Esophagus (tissue), 2 donors: ENCODE results near the gene MMP1. TPM values are rescaled to one million over a fixed set of nuclear protein-coding genes. Genes with fewer than 3 reads are reported as not detected.

Experiments
- H3K27ac ChIP-seq, 2 donors: one replicate each; pipeline ENCODE4 v1.5.1; 2013; ENCODE audit warnings: low read depth in 2 of 2, mild to moderate bottlenecking in 2 of 2, inconsistent platforms in 1 of 2, low read length in 1 of 2, moderate library complexity in 1 of 2
- H3K27me3 ChIP-seq, 2 donors: one replicate each; pipeline ENCODE4 v1.6.1; 2013; ENCODE audit warnings: low read length in 2 of 2, control low read depth in 1 of 2, mild to moderate bottlenecking in 1 of 2; ENCODE audit not compliant: insufficient read depth in 2 of 2, control insufficient read depth in 1 of 2
- H3K36me3 ChIP-seq, 2 donors: one replicate each; pipeline ENCODE4 v1.6.1; 2013; ENCODE audit warnings: low read length in 1 of 2; ENCODE audit not compliant: control insufficient read depth in 2 of 2, insufficient read depth in 2 of 2
- H3K4me1 ChIP-seq, 2 donors: one replicate each; pipeline ENCODE4 v1.6.1; 2013; ENCODE audit warnings: low read length in 1 of 2; ENCODE audit not compliant: control insufficient read depth in 2 of 2, insufficient read depth in 2 of 2
- H3K4me3 ChIP-seq, 2 donors: one replicate each; pipeline ENCODE4 v1.5.1; 2013; ENCODE audit warnings: low read length in 2 of 2, mild to moderate bottlenecking in 2 of 2, low read depth in 1 of 2, moderate library complexity in 1 of 2
- H3K9me3 ChIP-seq, 2 donors: one replicate each; pipeline ENCODE4 v1.6.1; 2013; ENCODE audit warnings: mild to moderate bottlenecking in 2 of 2, low read depth in 1 of 2, low read length in 1 of 2, moderate library complexity in 1 of 2; ENCODE audit not compliant: control insufficient read depth in 2 of 2, insufficient read depth in 1 of 2
- WGBS, 2 donors: extraction: QIAGEN DNeasy Blood & Tissue Kit; methylation state at CpG; one replicate each; pipeline ENCODE4 v1.1.7; 2013; 5-methylcytosine and 5-hydroxymethylcytosine counted together
- polyA plus RNA-seq, 2 donors: library from polyadenylated mRNA; stranded (reverse); fragments of 200-250 nt; gene quantifications; one replicate each; pipeline ENCODE4 v1.2.3, GENCODE V29; 2013
- donor health status: healthy with polysubstance abuse.
- donor health status: Bipolar disorder and iron deficiency.

Gene MMP1
- polyA plus RNA-seq, 2 donors = 0.24 to 1.3 TPM

GRCh38 chr11:102831489-102832440 lies 33.8 kb upstream of the MMP1 start:
- Histone ChIP-seq H3K9me3 (no peaks in the 10 kb centered on the region), H3K36me3 (no peaks in the 10 kb centered on the region), H3K4me3 (no peak overlapping the region), H3K27ac (no peak overlapping the region), H3K4me1 (no peaks in the 10 kb centered on the region), H3K27me3 (no peaks in the 10 kb centered on the region)
- WGBS, 2 donors = 48 to 58% methylated on average over 38 of the region's 38 CpGs

- no peak overlapping the region for H3K4me3 ChIP-seq
- no peaks in the 10 kb centered on the region for H3K4me1 ChIP-seq
- WGBS, 2 donors = 64 to 72% methylated on average over 2 of the region's 2 CpGs
- H3K36me3 ChIP-seq = no peaks in the 10 kb centered on the region
- H3K27ac ChIP-seq = no peak overlapping the region
- H3K9me3 ChIP-seq = no peaks in the 10 kb centered on the region
- H3K27me3 ChIP-seq = no peaks in the 10 kb centered on the region
These were observed 33.1 kb upstream of the MMP1 start for GRCh38 chr11:102831128-102831488.

- no peak overlapping the region for H3K4me3 ChIP-seq
- no peaks in the 10 kb centered on the region for H3K4me1 ChIP-seq
- H3K9me3 ChIP-seq = no peaks in the 10 kb centered on the region
- no peaks in the 10 kb centered on the region for H3K27me3 ChIP-seq
- no peak overlapping the region for H3K27ac ChIP-seq
- 59 to 60% methylated on average over 5 of the region's 5 CpGs for WGBS, 2 donors
- H3K36me3 ChIP-seq = no peaks in the 10 kb centered on the region
These were observed 32.2 kb upstream of the MMP1 start for GRCh38 chr11:102830001-102830727.

GRCh38 chr11:102829316-102830000 lies 31.5 kb upstream of the MMP1 start:
- Histone ChIP-seq H3K36me3 (no peaks in the 10 kb centered on the region), H3K27ac (no peak overlapping the region), H3K4me3 (no peak overlapping the region), H3K4me1 (no peaks in the 10 kb centered on the region), H3K27me3 (no peaks in the 10 kb centered on the region), H3K9me3 (no peaks in the 10 kb centered on the region)
- WGBS, 2 donors = 43 to 54% methylated on average over 6 of the region's 6 CpGs

- Histone ChIP-seq H3K27ac (no peak overlapping the region), H3K9me3 (no peaks in the 10 kb centered on the region), H3K4me3 (no peak overlapping the region), H3K4me1 (no peaks in the 10 kb centered on the region), H3K36me3 (no peaks in the 10 kb centered on the region), H3K27me3 (no peaks in the 10 kb centered on the region)
- WGBS, 2 donors = 100% methylated on average over 1 of the region's 1 CpG
These were observed 26.6 kb upstream of the MMP1 start for GRCh38 chr11:102824556-102824955.

- WGBS, 2 donors = 71 to 72% methylated on average over 6 of the region's 6 CpGs
- Histone ChIP-seq H3K27me3 (no peaks in the 10 kb centered on the region), H3K36me3 (no peaks in the 10 kb centered on the region), H3K9me3 (no peaks in the 10 kb centered on the region), H3K27ac (no peak overlapping the region), H3K4me1 (no peaks in the 10 kb centered on the region), H3K4me3 (no peak overlapping the region)
These were observed 21.5 kb upstream of the MMP1 start for GRCh38 chr11:102819491-102819890.

GRCh38 chr11:102813484-102813883 lies 15.5 kb upstream of the MMP1 start:
- Histone ChIP-seq H3K9me3 (no peaks in the 10 kb centered on the region), H3K27ac (no peak overlapping the region), H3K27me3 (no peaks in the 10 kb centered on the region), H3K4me3 (no peak overlapping the region), H3K4me1 (no peaks in the 10 kb centered on the region), H3K36me3 (no peaks in the 10 kb centered on the region)
- WGBS, 2 donors = 59 to 64% methylated on average over 1 of the region's 1 CpG

- Histone ChIP-seq H3K4me3 (no peak overlapping the region), H3K4me1 (no peaks in the 10 kb centered on the region), H3K27me3 (no peaks in the 10 kb centered on the region), H3K36me3 (no peaks in the 10 kb centered on the region), H3K9me3 (peaks cover 0 to 3% of the 10 kb centered on the region in 2 donors), H3K27ac (no peak overlapping the region)
- WGBS, 2 donors = 79 to 81% methylated on average over 3 of the region's 3 CpGs
These were observed 14.2 kb upstream of the MMP1 start for GRCh38 chr11:102812188-102812587.

GRCh38 chr11:102810950-102811660 lies 13.1 kb upstream of the MMP1 start:
- Histone ChIP-seq H3K9me3 (peaks cover 0 to 3% of the 10 kb centered on the region in 2 donors), H3K4me3 (no peak overlapping the region)
- WGBS, 2 donors = 7 to 10% methylated on average over 3 of the region's 3 CpGs

More at GRCh38 chr11:102810950-102811660, 13.1 kb upstream of the MMP1 start:
- no peak overlapping the region for H3K27ac ChIP-seq
- H3K4me1 ChIP-seq = no peaks in the 10 kb centered on the region
- no peaks in the 10 kb centered on the region for H3K27me3 ChIP-seq
- no peaks in the 10 kb centered on the region for H3K36me3 ChIP-seq
